SU-DHL-6 (cell line): ENCODE data around the gene PMEPA1.
A peak's percentile ranks its signal among the peaks of the same experiment; 100 is the strongest.

Experiments used
- H2AFZ ChIP-seq: fragments of 200-600 bp; sonication (generic); 2 replicates; pipeline ENCODE4 v1.6.1; 2014; ENCODE audit warnings: low read depth, mild to moderate bottlenecking, moderate library complexity, mixed read lengths, antibody characterized with exemption, low read length; ENCODE audit not compliant: severe bottlenecking
- H3F3A ChIP-seq: fragments of 200-600 bp; shearing (Covaris generic); 2 replicates; pipeline ENCODE4 v1.6.0; 2016; ENCODE audit warnings: antibody characterized with exemption, mild to moderate bottlenecking; ENCODE audit not compliant: insufficient read depth
- H3K27ac ChIP-seq: fragments of 200-600 bp; sonication (generic); 2 replicates; pipeline ENCODE4 v1.5.1; 2016; ENCODE audit warnings: low read depth, mild to moderate bottlenecking, low read length, moderate library complexity, mixed read lengths
- H3K27me3 ChIP-seq: fragments of 200-600 bp; sonication (generic), shearing (Covaris generic); 2 replicates; pipeline ENCODE4 v1.6.0; 2014; ENCODE audit warnings: mild to moderate bottlenecking, low read length
- H3K36me3 ChIP-seq: fragments of 200-600 bp; sonication (generic); 2 replicates; pipeline ENCODE4 v1.6.1; 2014; ENCODE audit warnings: mild to moderate bottlenecking, low read length, mixed read lengths
- H3K4me2 ChIP-seq: fragments of 300-600, 200-600 bp; shearing (Covaris generic), sonication (generic); 2 replicates; pipeline ENCODE4 v1.6.0; 2014; ENCODE audit warnings: low read length, low read depth, mild to moderate bottlenecking; ENCODE audit not compliant: poor library complexity, severe bottlenecking
- H3K4me3 ChIP-seq: fragments of 200-600 bp; sonication (generic); 2 replicates; pipeline ENCODE4 v1.5.1; 2014; ENCODE audit warnings: antibody characterized with exemption, low read length, mild to moderate bottlenecking, mixed read lengths; ENCODE audit not compliant: insufficient read depth, poor library complexity, severe bottlenecking
- H3K79me2 ChIP-seq: fragments of 200-600 bp; sonication (generic); 2 replicates; pipeline ENCODE4 v1.6.1; 2014; ENCODE audit warnings: mild to moderate bottlenecking, low read length, moderate library complexity; ENCODE audit not compliant: insufficient read depth
- H3K9ac ChIP-seq: fragments of 200-600 bp; sonication (generic); 2 replicates; pipeline ENCODE4 v1.7.0; 2014; ENCODE audit warnings: mild to moderate bottlenecking, low read length
- H3K9me2 ChIP-seq: fragments of 200-600 bp; sonication (generic); replicated peaks from 2 replicates; pipeline ENCODE4 v1.6.1; 2014; ENCODE audit warnings: low read length; ENCODE audit not compliant: insufficient read depth
- H3K9me3 ChIP-seq: fragments of 200-600 bp; sonication (generic); 2 replicates; pipeline ENCODE4 v1.6.1; 2014; ENCODE audit warnings: low read length, mixed read lengths; ENCODE audit not compliant: insufficient read depth
- H4K20me1 ChIP-seq: fragments of 200-600 bp; sonication (generic); 2 replicates; pipeline ENCODE4 v1.6.1; 2014; ENCODE audit warnings: low read depth, mild to moderate bottlenecking, antibody characterized with exemption, low read length, moderate library complexity, mixed read lengths
- CTCF ChIP-seq: fragments of 200-600 bp; sonication (generic); IDR thresholded peaks from one replicate; pipeline ENCODE4 v1.5.1; 2017; ENCODE audit warnings: antibody characterized with exemption, mild to moderate bottlenecking, low read length, moderate library complexity; ENCODE audit not compliant: insufficient read depth, poor library complexity, severe bottlenecking
- EZH2phosphoT487 ChIP-seq: fragments of 200-600 bp; sonication (generic), shearing (Covaris generic); conservative IDR thresholded peaks from 2 replicates; pipeline ENCODE4 v1.6.1; 2018; ENCODE audit warnings: mild to moderate bottlenecking, antibody characterized with exemption, low read length, moderate library complexity, mixed read lengths

PMEPA1 gene

GRCh38 chr20:57621421-57622200 is 88.2 kb downstream of the PMEPA1 start:
- H3K9ac ChIP-seq: no peak overlapping the region
- H3K27me3 ChIP-seq: no peaks in the 10 kb centered on the region; the same call in 1 of the 2 replicates
- H3K27ac ChIP-seq: no peak overlapping the region
- no peak overlapping the region for H3K4me3 ChIP-seq
- peaks cover 24% of the 10 kb centered on the region for H3F3A ChIP-seq
- no peaks in the 10 kb centered on the region for H3K9me2 ChIP-seq
- peaks cover 7% of the 10 kb centered on the region; the same call in 1 of the 2 replicates for H3K9me3 ChIP-seq
- H3K79me2 ChIP-seq: no peaks in the 10 kb centered on the region
- no peak for TF ChIP-seq EZH2phosphoT487
- no peak for TF ChIP-seq CTCF
- H4K20me1 ChIP-seq: no peaks in the 10 kb centered on the region
- no peak overlapping the region for H2AFZ ChIP-seq
- no peaks in the 10 kb centered on the region for H3K36me3 ChIP-seq
- H3K4me2 ChIP-seq: no peak overlapping the region

- Histone ChIP-seq H3K27me3 (no peaks in the 10 kb centered on the region; the same call in 1 of the 2 replicates), H3K36me3 (no peaks in the 10 kb centered on the region), H3F3A (peaks cover 24% of the 10 kb centered on the region), H3K4me3 (no peak overlapping the region), H3K9ac (no peak overlapping the region), H4K20me1 (no peaks in the 10 kb centered on the region), H3K79me2 (no peaks in the 10 kb centered on the region), H2AFZ (no peak overlapping the region), H3K27ac (no peak overlapping the region), H3K9me2 (no peaks in the 10 kb centered on the region), H3K4me2 (peak overlapping the region; percentile 49), H3K9me3 (peaks cover 7% of the 10 kb centered on the region; the same call in 1 of the 2 replicates)
- no peak for TF ChIP-seq CTCF
- no peak for TF ChIP-seq EZH2phosphoT487
Measured at GRCh38 chr20:57620999-57621398, 88.8 kb downstream of the PMEPA1 start.

GRCh38 chr20:57620274-57620990 is 89.4 kb downstream of the PMEPA1 start, which contains the start of gene ZBP1:
TSS of gene ZBP1 (minus strand) at chr20:57620426. CDS start at chr20:57620295, 131 bp downstream.
- H3K9me2 ChIP-seq: no peaks in the 10 kb centered on the region
- H3K4me2 ChIP-seq: peak within 1 kb of the TSS; percentile 49
- TF ChIP-seq EZH2phosphoT487 (0 out of 2 replicates have a peak, but pooled peaks have one; percentile 12), CTCF (no peak)
- no peaks in the 10 kb centered on the region for H3K79me2 ChIP-seq
- H4K20me1 ChIP-seq: no peaks in the 10 kb centered on the region
- H3F3A ChIP-seq: peaks cover 24% of the 10 kb centered on the region
- H2AFZ ChIP-seq: no peak within 1 kb of the TSS
- H3K9me3 ChIP-seq: peaks cover 7% of the 10 kb centered on the region; the same call in 1 of the 2 replicates
- H3K36me3 ChIP-seq: no peaks in the 10 kb centered on the region
- 0 out of 2 replicates have a peak within 1 kb of the TSS, but pooled peaks have one; percentile 37 for H3K27ac ChIP-seq
- no peaks in the 10 kb centered on the region; the same call in 1 of the 2 replicates for H3K27me3 ChIP-seq
- H3K9ac ChIP-seq: no peak within 1 kb of the TSS
- no peak within 1 kb of the TSS for H3K4me3 ChIP-seq
